Adrenal gland (tissue), 12 donors: ENCODE results near the gene GRAMD2A. TPM values are rescaled to one million over a fixed set of nuclear protein-coding genes. Genes with fewer than 3 reads are reported as not detected.

ENCODE experiments used
- DNase-seq, 7 donors: peaks; one replicate each; pipeline ENCODE4 v3.0.0-alpha.2; 2019 to 2020
- H3K27ac ChIP-seq, 5 donors: fragments of 200-600 bp; sonication (generic) in 4 of 5; 1 replicate in 3 of 5; 2 replicates in 2 of 5; pipeline versions ENCODE4 v1.5.1 to v1.8.0; 2016 to 2020; ENCODE audit warnings: mild to moderate bottlenecking in 1 of 5
- H3K27me3 ChIP-seq: fragments of 200-600 bp; 2 replicates; pipeline ENCODE4 v1.8.0; 2021
- H3K36me3 ChIP-seq, 2 donors: fragments of 200-600 bp; replicated peaks in 1 of 2; 1 replicate in 1 of 2; 2 replicates in 1 of 2; pipeline versions ENCODE4 v1.5.1 to v1.8.0; 2018 to 2022
- H3K4me1 ChIP-seq, 2 donors: fragments of 200-600 bp; replicated peaks in 1 of 2; 1 replicate in 1 of 2; 2 replicates in 1 of 2; pipeline versions ENCODE4 v1.5.1 to v1.8.0; 2018 to 2021
- H3K4me3 ChIP-seq, 4 donors: fragments of 200-600 bp; sonication (generic) in 3 of 4; one replicate each; pipeline ENCODE4 v1.5.1; 2016 to 2018
- H3K9me3 ChIP-seq, 3 donors: fragments of 200-600 bp; sonication (generic) in 1 of 3; replicated peaks in 1 of 3; 1 replicate in 2 of 3; 2 replicates in 1 of 3; pipeline versions ENCODE4 v1.5.1 to v1.8.0; 2016 to 2021
- CTCF ChIP-seq, 6 experiments: fragments of 450-650 bp in 4 of 6; fragments of 200-600 bp in 2 of 6; sonication (generic) in 1 of 6; IDR thresholded peaks; 1 replicate in 5 of 6; 2 replicates in 1 of 6; pipeline versions ENCODE4 v1.5.1 to v1.8.0; 2016 to 2021; ENCODE audit warnings: antibody characterized with exemption in 6 of 6, mild to moderate bottlenecking in 2 of 6, moderate library complexity in 1 of 6
- POLR2A ChIP-seq, 2 donors: fragments of 450-650 bp; IDR thresholded peaks; one replicate each; pipeline ENCODE4 v1.6.1; 2017; ENCODE audit warnings: antibody characterized with exemption in 2 of 2, mild to moderate bottlenecking in 2 of 2, moderate library complexity in 1 of 2
- WGBS, 4 donors: extraction: QIAGEN DNeasy Blood & Tissue Kit in 2 of 4; methylation state at CpG; one replicate each; pipeline versions ENCODE4 v1.1.5 to v1.1.7; 2013 to 2017; 5-methylcytosine and 5-hydroxymethylcytosine counted together
- intact Hi-C, 2 donors: fragments of 100-400 bp; cut with DNase I; formaldehyde crosslinking; loops; one replicate each; pipeline versions ENCODE4 v1.14.1 to v1.15.0; 2022 to 2023
- polyA plus RNA-seq, 3 donors: library from polyadenylated mRNA; stranded (reverse); fragments of 200-250 nt in 2 of 3; fragments of 350-450 nt in 1 of 3; fragmentation: Illumina TruSeq in 1 of 3; extraction: RNeasy Lipid Tissue Mini Kit (QIAGEN cat#74804) in 1 of 3; gene quantifications; one replicate each; pipeline ENCODE4 v1.2.3, GENCODE V29; 2013 to 2014
- total RNA-seq, 9 donors: library from RNA; depleted of rRNA in 4 of 9; stranded (reverse); fragments of >200 nt in 4 of 9; fragments of 120-200 nt in 1 of 9; fragmentation: NEBNext Ultra II Directional in 1 of 9; extraction: Animal tissue kit (Norgen Biotek cat#: 25700) in 1 of 9; gene quantifications; one replicate each; pipeline versions ENCODE4 v1.1.0 to v1.2.4, GENCODE V29; 2013 to 2023
- donor health status: healthy with polysubstance abuse.
- donor health status: Bipolar disorder and iron deficiency.
- donor health status: DM: yes; HTN: yes; CAD: no.
- donor health status: DM: no; HTN: no; CAD: no.
- donor health status: DM: no; HTN: no; CAD: no.
- donor health status: DM: yes; HTN: yes; CAD: no.

Gene GRAMD2A
- total and polyA plus RNA-seq, 12 donors: 0.07 to 0.64 (median 0.35) TPM; not detected in 4

GRCh38 chr15:72167445-72167844 is 30.1 kb downstream of the GRAMD2A start:
- H3K27ac ChIP-seq: no peak overlapping the region
- no peaks in the 10 kb centered on the region for H3K36me3 ChIP-seq
- TF ChIP-seq CTCF (IDR thresholded peaks at IDR 0.05): no peak
- TF ChIP-seq POLR2A (IDR thresholded peaks at IDR 0.05): no peak
- no peak for DNase-seq
- no peaks in the 10 kb centered on the region for H3K4me1 ChIP-seq
- no peaks in the 10 kb centered on the region for H3K9me3 ChIP-seq
- H3K27me3 ChIP-seq: no peaks in the 10 kb centered on the region
- H3K4me3 ChIP-seq: no peak overlapping the region
- intact Hi-C loops: no loop called here
- 75 to 87% (median 79%) methylated on average over 4 to 6 of the region's 6 CpGs for WGBS, 4 donors

GRCh38 chr15:72166716-72167417 is 30.7 kb downstream of the GRAMD2A start:
- WGBS, 4 donors: 87 to 92% (median 90%) methylated on average over 4 to 5 of the region's 5 CpGs
- Histone ChIP-seq H3K27ac (no peak overlapping the region), H3K36me3 (no peaks in the 10 kb centered on the region), H3K4me3 (no peak overlapping the region), H3K27me3 (no peaks in the 10 kb centered on the region), H3K4me1 (no peaks in the 10 kb centered on the region), H3K9me3 (no peaks in the 10 kb centered on the region)
- intact Hi-C loops: no loop called here
- no peak for DNase-seq
- no peak for TF ChIP-seq CTCF (IDR thresholded peaks at IDR 0.05)
- no peak for TF ChIP-seq POLR2A (IDR thresholded peaks at IDR 0.05)

- TF ChIP-seq CTCF (IDR thresholded peaks at IDR 0.05): no peak
- no peak for TF ChIP-seq POLR2A (IDR thresholded peaks at IDR 0.05)
- Histone ChIP-seq H3K4me3 (no peak overlapping the region), H3K4me1 (no peaks in the 10 kb centered on the region), H3K27me3 (no peaks in the 10 kb centered on the region), H3K36me3 (no peaks in the 10 kb centered on the region), H3K27ac (no peak overlapping the region), H3K9me3 (no peaks in the 10 kb centered on the region)
- 71 to 84% (median 76%) methylated on average over 4 of the region's 4 CpGs for WGBS, 4 donors
- no peak for DNase-seq
- intact Hi-C loops: no loop called here
Observed at GRCh38 chr15:72163719-72164118, 33.9 kb downstream of the GRAMD2A start.

- no peak for TF ChIP-seq POLR2A (IDR thresholded peaks at IDR 0.05)
- no peak for TF ChIP-seq CTCF (IDR thresholded peaks at IDR 0.05)
- no peaks in the 10 kb centered on the region for H3K36me3 ChIP-seq
- no peak overlapping the region for H3K27ac ChIP-seq
- 84 to 95% (median 92%) methylated on average over 2 to 5 of the region's 5 CpGs for WGBS, 4 donors
- intact Hi-C loops: no loop called here
- DNase-seq: no peak
- no peaks in the 10 kb centered on the region for H3K27me3 ChIP-seq
- no peak overlapping the region for H3K4me3 ChIP-seq
- H3K9me3 ChIP-seq: no peaks in the 10 kb centered on the region
- no peaks in the 10 kb centered on the region for H3K4me1 ChIP-seq
Observed at GRCh38 chr15:72162569-72162968, 35.0 kb downstream of the GRAMD2A start.
